G401 (cell line): ENCODE results near the gene RBMS3. TPM values are rescaled to one million over a fixed set of nuclear protein-coding genes. Genes with fewer than 3 reads are reported as not detected.
A peak's percentile ranks its signal among the peaks of the same experiment; 100 is the strongest.
"Not testable (repeated sequence)": the region's sequence is repeated elsewhere in the genome, so short reads cannot be mapped to it uniquely, and the experiment has no call there.

Source experiments
- DNase-seq: peaks from one replicate; pipeline ENCODE4 v3.0.0-alpha.2; 2015; ENCODE audit warnings: low spot score
- in situ Hi-C: cut with HindIII; loops from 2 replicates; pipeline ENCODE4 v1.10.0; 2016; ENCODE audit warnings: low sequenced_read_pairs, mixed read lengths
- total RNA-seq: library from RNA; depleted of rRNA; stranded (reverse); fragments of >200 nt; shearing (Covaris generic); gene quantifications from 2 replicates; pipeline ENCODE4 v1.2.3, GENCODE V29; 2014

RBMS3 gene
- total RNA-seq, 1 experiment from 2014 or later = 0.20 TPM

DNA sequence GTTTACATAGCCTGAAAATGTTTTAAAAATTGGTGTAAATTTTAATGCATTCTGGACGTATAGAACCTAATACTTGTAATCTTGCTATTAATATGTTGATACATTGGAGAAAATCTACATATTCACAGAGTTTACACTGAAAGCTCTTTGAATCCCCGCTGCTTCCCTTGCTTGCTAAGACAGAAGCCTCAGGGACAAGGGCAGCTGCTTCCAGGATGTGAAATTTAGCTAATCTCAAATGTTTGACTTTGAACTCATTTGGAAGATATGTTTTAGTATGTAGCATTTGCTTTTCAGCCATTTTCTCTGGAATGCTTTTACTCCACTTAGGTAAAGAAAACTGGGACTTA, 172.0 kb downstream of the RBMS3 start:
- DNase-seq = no peak
- in situ Hi-C loops = no loop called here

DNA sequence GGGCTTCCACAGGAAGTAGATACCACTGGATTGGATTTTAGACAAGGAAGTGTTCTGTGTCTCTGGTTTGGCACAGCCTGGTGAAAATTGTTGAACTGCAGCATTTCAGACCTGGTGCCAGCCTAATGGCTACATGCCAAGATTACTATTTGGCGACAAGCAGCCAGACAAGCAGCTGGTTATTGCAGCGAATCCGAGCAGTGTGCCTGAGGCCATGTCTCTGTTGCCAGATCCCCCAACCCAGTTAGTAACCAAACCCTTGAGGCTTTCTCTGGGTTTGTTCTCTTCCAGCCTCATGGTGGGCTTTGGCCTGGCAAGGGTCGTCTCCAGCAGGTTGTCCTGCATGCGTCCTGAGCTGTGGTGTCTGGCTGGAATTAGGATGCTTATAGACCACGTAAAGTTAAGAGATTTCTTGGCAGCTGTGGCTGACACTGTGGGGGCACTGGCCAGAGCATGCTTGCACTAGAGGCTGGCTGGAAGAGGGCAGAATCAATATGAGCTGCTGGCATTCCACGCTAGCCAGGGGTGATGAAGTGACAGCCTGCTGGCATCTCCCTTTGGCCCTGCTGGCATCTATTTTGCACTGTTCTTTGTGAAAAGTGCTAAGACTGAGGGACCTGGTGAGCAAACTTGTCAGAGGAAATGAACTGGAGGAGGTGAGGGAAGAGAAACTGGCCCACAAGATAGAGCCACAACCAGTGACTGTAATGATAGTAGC, 172.6 kb downstream of the RBMS3 start:
- in situ Hi-C loops = no loop called here

DNA sequence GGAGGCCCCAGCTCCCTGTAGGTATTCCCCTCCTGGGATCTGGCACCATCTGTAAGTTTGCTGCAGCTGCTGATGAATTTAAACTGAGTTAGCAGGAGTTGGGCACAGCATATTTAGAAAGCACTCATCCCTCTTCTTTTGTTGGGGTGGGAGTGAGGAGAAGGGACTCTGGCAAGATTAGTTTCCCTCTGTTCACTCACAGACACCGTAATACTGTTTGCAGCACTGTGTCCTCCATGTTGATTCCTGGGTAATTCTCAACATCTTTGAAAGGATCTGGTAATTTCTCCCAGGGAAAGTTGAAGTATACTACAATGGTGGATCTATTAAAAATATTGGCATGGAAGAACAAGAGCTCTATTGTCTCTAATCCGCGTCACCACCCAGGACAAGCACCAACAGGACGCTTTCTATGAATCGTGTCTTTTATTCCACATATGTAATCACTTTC, 173.3 kb downstream of the RBMS3 start:
- no peak for DNase-seq
- in situ Hi-C loops = no loop called here

More for the DNA sequence above, 172.6 kb downstream of the RBMS3 start:
- DNase-seq = peak; percentile 11

DNA sequence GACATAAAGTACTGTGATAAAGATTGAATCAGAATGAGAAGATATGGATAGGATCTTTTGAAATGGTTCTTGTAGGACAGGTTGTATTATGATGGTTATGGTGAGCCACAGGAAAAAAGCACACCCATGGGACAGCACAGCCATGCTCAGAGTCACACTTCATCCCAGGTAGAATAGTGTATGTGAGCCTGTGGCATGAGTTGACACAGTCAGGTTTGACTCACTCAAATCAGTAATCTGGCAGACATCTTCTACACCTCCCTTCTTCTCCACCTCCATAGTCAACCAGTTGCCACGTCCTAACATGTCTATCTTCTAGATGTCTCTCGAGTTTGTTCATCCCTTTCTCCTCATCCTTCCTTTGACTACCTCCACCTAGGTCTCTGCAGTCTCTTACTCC, 176.0 kb downstream of the RBMS3 start:
- in situ Hi-C loops = no loop called here

DNA sequence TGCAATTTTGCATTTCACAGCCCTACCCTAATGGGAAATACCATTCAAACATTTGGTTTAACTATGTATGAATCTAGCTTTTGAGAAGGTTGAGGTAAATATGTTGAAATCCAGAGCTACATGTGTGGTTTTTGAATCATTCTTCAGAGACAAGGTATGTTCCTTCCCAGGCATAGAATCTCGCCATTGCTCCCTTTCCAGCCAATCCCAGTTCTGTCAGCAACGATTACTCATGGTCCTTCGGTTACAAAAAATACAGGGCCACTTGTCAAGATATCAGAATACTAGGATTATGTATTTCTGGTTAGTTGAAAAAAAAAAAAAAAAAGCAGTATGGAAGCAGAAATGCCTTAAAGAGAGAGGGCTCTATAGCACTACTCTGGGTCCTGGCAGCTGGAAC, 182.4 kb downstream of the RBMS3 start:
- no peak for DNase-seq
- in situ Hi-C loops = no loop called here

More for the DNA sequence above, 176.0 kb downstream of the RBMS3 start:
- no peak for DNase-seq

DNA sequence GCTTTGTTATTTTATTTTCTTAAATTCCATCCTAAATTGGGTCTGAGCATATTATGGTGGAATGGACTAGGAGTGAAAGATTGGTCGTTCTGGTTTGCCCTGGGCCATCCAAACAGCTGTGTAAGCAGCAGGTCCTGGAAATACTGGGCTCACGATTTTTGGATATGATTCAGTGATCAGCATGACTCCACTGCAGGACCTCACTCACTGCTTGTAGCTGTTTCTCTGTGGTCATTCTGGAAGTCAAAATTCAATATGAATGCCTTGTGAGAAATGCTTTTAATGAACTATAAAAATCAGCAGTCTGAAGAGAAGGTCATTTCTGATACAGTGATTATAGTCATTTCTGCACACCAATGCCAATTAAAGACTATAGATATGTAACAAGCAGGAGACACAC, 185.0 kb downstream of the RBMS3 start:
- in situ Hi-C loops = no loop called here
- no peak for DNase-seq

DNA sequence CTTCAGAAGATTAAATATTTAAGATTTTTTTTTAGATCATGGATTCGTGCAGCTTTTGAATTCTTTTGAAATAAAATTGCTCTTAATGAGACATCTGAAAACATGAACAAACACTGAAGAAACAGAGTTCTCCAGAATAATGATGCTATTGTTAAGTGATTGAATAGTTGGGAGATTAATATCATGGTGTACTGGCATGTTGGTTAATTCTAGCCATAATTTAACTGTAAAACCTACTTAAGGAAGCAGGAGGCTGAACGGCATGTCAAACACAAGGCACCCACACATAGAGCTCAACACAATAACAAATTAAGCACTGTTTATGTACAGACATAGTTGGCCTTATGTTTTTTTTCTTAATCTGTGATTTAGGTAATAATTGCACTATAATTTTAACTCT, 185.6 kb downstream of the RBMS3 start:
- no peak for DNase-seq
- in situ Hi-C loops = no loop called here

DNA sequence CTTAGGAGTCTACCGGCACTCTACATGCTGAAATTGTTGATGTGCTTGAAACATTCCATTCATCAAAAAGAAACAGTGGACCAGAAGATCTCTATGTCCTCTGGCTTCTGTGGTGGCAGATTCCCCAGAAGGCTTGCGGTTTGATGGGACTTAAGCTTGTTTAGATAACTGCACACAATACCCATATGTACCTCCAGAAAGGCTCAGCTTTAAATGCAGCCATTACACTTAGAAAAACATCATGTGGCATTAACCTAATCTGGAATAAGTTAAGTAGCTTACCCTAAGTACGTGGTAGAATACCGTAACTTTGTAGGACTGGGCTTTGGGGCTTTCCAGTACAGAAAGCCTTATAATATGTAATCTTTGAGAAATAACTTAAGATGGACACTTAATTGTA, 187.3 kb downstream of the RBMS3 start:
- in situ Hi-C loops = no loop called here
- DNase-seq = no peak

DNA sequence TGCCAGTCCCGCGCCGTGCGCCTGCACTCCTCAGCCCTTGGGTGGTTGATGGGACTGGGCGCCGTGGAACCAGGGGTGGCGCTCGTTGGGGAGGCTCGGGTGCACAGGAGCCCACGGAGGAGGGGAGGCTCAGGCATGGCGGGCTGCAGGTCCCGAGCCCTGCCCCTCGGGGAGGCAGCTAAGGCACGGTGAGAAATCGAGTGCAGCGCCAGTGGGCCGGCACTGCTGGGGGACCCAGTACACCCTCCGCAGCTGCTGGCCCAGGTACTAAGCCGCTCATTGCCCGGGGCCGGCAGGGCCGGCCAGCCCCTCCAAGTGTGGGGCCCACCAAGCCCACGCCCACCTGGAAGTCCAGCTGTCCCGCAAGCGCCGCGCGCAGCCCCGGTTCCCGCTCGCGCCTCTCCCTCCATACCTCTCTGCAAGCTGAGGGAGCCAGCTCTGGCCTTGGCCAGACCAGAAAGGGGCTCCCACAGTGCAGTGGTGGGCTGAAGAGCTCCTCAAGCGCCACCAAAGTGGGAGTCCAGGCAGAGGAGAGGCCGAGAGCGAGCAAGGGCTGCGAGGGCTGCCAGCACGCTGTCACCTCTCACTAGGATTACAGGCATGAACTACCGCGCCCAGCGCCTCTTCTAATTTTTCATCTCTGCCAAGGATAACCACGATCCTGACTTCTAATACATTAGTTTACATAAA, 192.8 kb downstream of the RBMS3 start:
- in situ Hi-C loops = not testable (repeated sequence)

DNA sequence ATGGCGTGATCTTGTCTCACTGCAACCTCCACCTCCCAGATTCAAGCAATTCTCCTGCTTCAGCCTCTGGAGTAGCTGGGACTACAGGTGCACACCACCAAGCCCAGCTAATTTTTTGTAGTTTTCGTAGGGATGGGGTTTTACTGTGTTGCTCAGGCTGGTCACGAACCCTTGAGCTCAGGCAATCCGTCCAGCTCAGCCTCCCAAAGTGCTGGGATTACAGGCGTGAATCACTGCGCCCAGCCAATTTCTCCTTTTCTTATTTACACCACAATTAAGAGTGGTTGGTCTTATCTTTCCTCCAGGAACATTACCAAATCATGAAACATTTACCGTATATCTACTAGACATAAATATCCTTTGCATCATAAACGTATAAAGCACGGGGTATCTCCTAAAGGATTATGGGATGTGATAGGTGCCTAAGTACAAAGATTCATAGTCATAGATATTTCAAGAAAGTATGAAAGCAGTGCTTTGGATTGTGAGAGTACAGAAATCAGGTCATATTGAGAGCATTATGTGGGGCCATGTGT, 194.5 kb downstream of the RBMS3 start:
- in situ Hi-C loops = no loop called here
- no peak for DNase-seq

More for the DNA sequence above, 192.8 kb downstream of the RBMS3 start:
- not testable (repeated sequence) for DNase-seq

DNA sequence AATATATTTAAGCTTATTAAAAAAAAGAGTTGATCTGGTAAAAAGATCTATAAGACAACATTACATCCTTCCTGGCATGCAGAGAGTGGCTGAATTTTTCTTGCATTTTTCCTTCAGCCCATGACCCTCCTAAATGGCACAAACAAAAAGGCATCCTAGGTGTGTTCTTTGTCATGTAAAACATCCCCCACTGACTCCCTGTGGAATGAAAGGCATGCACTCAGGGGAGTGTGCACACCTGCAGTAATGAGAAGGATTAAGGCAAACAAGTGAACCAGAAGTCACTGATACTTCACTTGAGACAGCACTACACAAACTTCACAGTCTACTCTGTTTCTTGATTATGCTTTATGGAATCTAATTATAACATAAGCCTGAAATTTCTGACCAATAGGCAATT, 195.0 kb downstream of the RBMS3 start:
- in situ Hi-C loops = no loop called here
- DNase-seq = no peak

DNA sequence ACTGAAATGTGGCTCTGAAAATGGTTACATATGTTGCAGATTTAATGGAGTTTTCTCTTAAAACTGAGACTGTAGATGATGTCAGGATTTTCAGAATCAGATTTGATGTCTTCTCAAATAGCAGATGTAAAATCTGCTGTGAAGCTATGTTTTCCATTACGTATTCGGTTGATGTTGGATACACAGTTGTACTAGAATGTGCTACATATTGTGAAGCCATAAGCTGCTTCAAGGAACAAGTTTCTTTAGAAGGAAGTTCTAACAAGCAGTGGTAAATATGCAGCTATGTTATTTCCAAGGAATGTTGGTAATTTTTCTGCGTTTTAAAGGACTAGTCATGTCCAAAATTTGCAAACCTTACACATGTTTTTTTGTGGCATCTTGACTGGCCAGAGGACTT, 197.7 kb downstream of the RBMS3 start:
- no peak for DNase-seq
- in situ Hi-C loops = no loop called here

DNA sequence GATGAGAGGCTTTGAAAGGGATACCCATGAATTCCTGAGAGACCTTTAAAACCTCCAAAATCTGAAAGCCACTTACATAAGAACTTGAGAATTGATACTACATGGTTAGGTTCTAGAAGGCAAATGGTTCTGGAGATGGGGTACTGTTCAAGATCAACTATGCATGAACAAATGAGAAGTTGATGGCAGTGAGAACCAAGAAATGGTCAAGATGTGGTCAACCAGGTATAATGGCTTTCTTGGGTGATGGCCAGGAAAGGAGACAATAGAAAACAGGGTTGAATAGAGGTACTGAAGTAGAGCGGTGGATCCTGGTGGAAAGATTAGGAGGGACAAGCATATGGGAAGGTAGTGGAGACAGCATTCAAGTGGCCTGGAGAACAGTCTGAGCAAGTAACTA, 200.4 kb downstream of the RBMS3 start:
- no peak for DNase-seq
- in situ Hi-C loops = no loop called here

DNA sequence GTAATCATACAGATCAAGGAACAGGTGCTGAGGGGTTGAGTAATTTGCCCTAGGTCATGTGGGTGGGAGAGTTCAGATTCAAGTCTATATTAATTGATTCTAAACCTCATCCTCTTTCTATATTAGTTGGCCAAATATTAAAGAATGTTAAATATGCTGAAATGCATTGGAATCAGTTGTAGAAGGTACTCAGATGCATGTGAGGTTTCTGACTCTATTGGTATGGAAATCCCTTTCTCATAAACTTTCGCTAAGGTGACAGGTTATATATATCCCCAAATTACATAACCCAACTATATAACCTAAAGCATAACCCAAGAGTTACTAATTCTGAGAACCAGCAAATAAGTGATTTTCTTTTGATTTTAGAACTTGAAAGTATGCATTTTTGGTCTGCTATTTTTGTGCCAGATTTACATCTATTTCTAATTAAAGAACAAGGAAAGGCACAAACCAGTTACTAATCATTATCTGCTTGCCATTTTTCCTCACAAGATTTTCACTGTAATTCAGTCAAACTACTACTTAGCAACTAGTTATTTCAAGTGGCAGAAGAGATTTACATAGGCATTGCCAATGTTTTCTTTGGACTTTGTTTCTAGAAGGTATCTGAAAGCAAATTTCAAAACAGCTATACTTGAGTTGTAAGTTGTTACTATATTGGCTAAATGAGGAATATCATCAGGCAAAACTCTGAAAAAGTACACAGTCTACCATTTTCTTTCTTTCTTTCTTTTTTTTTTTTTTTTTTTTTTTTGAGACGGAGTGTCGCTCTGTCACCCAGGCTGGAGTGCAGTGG, 201.3 kb downstream of the RBMS3 start:
- DNase-seq = no peak
- in situ Hi-C loops = no loop called here

DNA sequence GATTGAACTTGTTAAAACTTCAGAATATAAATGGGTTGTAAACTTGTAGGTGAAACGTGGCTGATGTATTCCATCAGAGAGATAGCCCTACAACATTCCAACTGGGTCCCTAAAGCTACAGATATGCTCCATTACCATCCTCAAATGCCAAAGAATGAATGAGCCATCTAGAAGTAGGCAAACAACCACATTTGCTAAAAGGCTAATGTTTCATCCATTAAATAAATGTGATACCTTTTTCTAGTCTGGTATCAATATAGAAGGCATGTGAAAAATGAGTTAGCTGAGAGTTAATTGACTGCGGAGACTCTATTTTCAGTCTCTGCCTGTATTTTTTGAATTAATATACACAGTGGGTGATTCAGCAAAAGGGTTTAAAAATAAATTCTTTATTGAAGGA, 203.8 kb downstream of the RBMS3 start:
- in situ Hi-C loops = no loop called here
- no peak for DNase-seq

DNA sequence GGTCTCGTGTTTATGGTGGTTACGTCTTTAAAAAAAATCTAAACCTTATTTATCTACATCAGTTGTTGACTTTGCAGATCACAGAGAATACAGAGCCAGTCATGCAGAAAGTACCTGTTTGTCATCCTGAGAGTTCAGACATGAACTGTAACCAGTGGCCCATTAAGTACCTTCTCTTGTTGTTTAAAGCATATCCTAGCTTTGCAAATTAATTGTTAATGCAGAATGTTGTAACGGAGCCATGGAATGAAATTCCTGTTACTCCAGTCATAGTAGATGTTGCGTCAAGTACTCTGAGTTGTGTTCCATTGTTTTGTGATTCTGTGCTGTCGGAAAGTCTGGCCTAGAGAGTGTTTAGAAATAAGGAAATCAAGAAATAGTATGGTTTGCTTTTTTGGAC, 205.2 kb downstream of the RBMS3 start:
- in situ Hi-C loops = no loop called here
- DNase-seq = no peak

DNA sequence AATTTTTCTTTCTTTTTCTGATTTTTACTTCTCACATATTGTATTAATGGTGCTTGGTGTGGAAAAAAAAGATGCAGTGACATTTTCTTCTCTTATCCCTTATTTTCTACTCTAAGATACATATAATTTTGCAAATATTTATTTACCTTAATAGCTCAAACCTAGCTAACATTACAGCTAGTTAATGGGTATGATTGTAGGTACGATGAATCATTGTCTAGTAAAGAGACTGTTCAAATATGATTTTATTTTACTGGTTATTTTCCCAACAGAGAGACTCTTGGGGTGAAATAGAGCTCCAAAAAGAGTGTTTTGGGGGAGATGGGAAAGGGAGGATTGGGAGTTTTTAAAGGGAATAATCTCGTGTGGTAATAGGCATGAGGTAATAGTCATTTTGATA, 206.0 kb downstream of the RBMS3 start:
- DNase-seq = no peak
- in situ Hi-C loops = no loop called here

DNA sequence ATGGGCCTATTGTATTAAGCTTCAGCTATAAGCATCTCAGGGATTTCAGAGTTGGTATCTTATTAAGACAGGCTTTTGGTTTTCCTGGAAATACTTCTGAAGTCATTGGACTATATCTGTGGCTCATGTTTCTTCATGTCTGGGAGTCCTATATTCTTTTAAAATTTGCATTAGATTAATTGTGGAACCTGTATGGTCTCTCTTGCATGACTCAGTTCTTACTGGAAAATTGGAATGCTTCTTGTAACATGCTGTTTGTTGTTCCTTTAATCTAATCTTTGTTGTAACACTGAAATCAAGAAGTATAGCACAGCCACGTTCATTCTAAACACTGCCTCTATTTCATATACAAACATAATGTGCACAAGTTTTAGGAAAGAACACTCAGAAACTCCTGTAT, 208.1 kb downstream of the RBMS3 start:
- in situ Hi-C loops = no loop called here
- DNase-seq = no peak

DNA sequence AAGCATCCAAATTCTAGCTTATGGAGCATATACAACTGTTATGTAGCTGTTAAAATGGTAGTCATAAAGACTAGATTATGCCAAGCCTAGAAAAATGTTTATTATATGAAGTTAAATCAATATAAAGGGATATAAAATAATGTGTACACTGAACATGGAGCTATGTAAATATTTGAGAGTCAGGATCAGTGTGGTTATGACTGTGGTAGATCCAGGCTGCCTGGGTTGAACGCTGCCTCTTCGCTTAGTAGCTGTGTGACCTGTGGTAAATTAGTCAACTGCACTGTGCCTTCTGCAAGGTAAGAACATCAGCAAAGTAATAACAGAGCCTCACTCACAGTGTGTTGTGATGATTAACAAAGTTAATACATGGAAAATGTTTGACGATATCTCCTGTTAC, 212.2 kb downstream of the RBMS3 start:
- no peak for DNase-seq
- in situ Hi-C loops = no loop called here
